K562 (cell line): ENCODE results near the gene RAP1GDS1. TPM values are rescaled to one million over a fixed set of nuclear protein-coding genes. Genes with fewer than 3 reads are reported as not detected.
A peak's percentile ranks its signal among the peaks of the same experiment; 100 is the strongest.
"Not testable (repeated sequence)": the region's sequence is repeated elsewhere in the genome, so short reads cannot be mapped to it uniquely, and the experiment has no call there.

Source experiments
- ATAC-seq: fragments of 200-7000 bp; cut with Tn5 transposase; 3 replicates; pipeline ENCODE4 v1.9.1; 2020; ENCODE audit warnings: moderate library complexity
- BruUV-seq: library from RNA; stranded (reverse); fragments of 400-500 nt; replicated peaks from 2 replicates; lab custom pipeline; 2021; lab: Mats Ljungman, UMichigan
- CTCF ChIA-PET: fragments of 300-600 bp; formaldehyde crosslinking; extraction: SDS; loops from one replicate; lab custom pipeline; 2021; ENCODE audit warnings: low intra/inter-chr PET ratio; lab: Yijun Ruan, JAX
- POLR2A ChIA-PET: fragments of 300-600, 350-650 bp; sonication (Branson Sonifier 250); formaldehyde crosslinking; extraction: SDS; loops from one replicate; lab custom pipeline; 2021; ENCODE audit warnings: antibody characterized with exemption, inconsistent platforms; lab: Yijun Ruan, JAX
- DNase-seq, 4 experiments: peaks; one replicate each; pipeline versions ENCODE4 v3.0.0 to v3.0.0-alpha.2; 2011 to 2018; ENCODE audit warnings: low spot score in 3 of 4, mixed read lengths in 3 of 4; ENCODE audit errors: extremely low read depth in 1 of 4
- FAIRE-seq: peaks from 2 replicates; lab custom pipeline; 2011; peaks lifted over from hg19 to GRCh38; lab: Jason Lieb, UNC
- H2AFZ ChIP-seq: 2 replicates; pipeline ENCODE4 v1.6.0; 2011; ENCODE audit warnings: low read depth, low read length, control low read depth, inconsistent platforms
- H3K27ac ChIP-seq: fragments of 200-600 bp; 3 replicates; pipeline ENCODE4 v1.8.0; 2011; ENCODE audit warnings: low read depth, mild to moderate bottlenecking, control low read depth, inconsistent platforms, low read length, moderate library complexity, mixed read lengths; ENCODE audit errors: extremely low read depth
- H3K27me3 ChIP-seq, 2 experiments: fragments of 300-600 bp in 1 of 2; 2 replicates in 1 of 2; 3 replicates in 1 of 2; pipeline versions ENCODE4 v1.6.0 to v1.8.0; 2011; ENCODE audit warnings: inconsistent platforms in 2 of 2, low read length in 2 of 2, mild to moderate bottlenecking in 1 of 2, mixed read lengths in 1 of 2, moderate library complexity in 1 of 2; ENCODE audit not compliant: control insufficient read depth in 2 of 2, insufficient read depth in 2 of 2
- H3K36me3 ChIP-seq: fragments of 300-600 bp; 3 replicates; pipeline ENCODE4 v1.8.0; 2011; ENCODE audit warnings: mild to moderate bottlenecking, low read length, inconsistent platforms; ENCODE audit not compliant: control insufficient read depth, insufficient read depth
- H3K4me1 ChIP-seq, 2 experiments: fragments of 200-600 bp in 1 of 2; replicated peaks in 1 of 2; 2 replicates in 1 of 2; 3 replicates in 1 of 2; pipeline versions ENCODE4 v1.5.1 to v1.8.0; 2011; ENCODE audit warnings: inconsistent platforms in 2 of 2, low read length in 2 of 2, mild to moderate bottlenecking in 1 of 2, mixed read lengths in 1 of 2, moderate library complexity in 1 of 2; ENCODE audit not compliant: control insufficient read depth in 2 of 2, insufficient read depth in 2 of 2
- H3K4me2 ChIP-seq: 2 replicates; pipeline ENCODE4 v1.6.1; 2011; ENCODE audit warnings: low read length, control low read depth, inconsistent platforms, mixed read lengths; ENCODE audit not compliant: insufficient read depth
- H3K4me3 ChIP-seq: fragments of 200-600 bp; sonication (generic), shearing (Covaris generic); 2 replicates; pipeline ENCODE4 v1.5.1; 2016; ENCODE audit warnings: control low read depth, inconsistent platforms
- H3K79me2 ChIP-seq: fragments of 200-600 bp; 3 replicates; pipeline ENCODE4 v1.8.0; 2011; ENCODE audit warnings: low read length, inconsistent platforms; ENCODE audit not compliant: control insufficient read depth, insufficient read depth
- H3K9ac ChIP-seq, 2 experiments: 2 replicates each; pipeline versions ENCODE4 v1.6.0 to v1.6.1; 2011; ENCODE audit warnings: low read depth in 2 of 2, low read length in 2 of 2, control low read depth in 1 of 2, inconsistent platforms in 1 of 2, mild to moderate bottlenecking in 1 of 2, mixed read lengths in 1 of 2; ENCODE audit not compliant: insufficient read depth in 1 of 2
- H3K9me1 ChIP-seq: one replicate; pipeline ENCODE4 v1.6.0; 2011; ENCODE audit warnings: inconsistent platforms, mild to moderate bottlenecking, low read length, moderate library complexity; ENCODE audit not compliant: control insufficient read depth, insufficient read depth
- H3K9me3 ChIP-seq: replicated peaks from 2 replicates; pipeline ENCODE4 v1.5.1; 2011; ENCODE audit warnings: low read depth, low read length, inconsistent platforms; ENCODE audit not compliant: control insufficient read depth, insufficient read depth
- H4K20me1 ChIP-seq: replicated peaks from 2 replicates; pipeline ENCODE4 v1.6.1; 2011; ENCODE audit warnings: low read length, inconsistent platforms, mixed read lengths; ENCODE audit not compliant: control insufficient read depth, insufficient read depth
- RBM17 ChIP-seq: fragments of 200-400 bp; formaldehyde crosslinking; IDR thresholded peaks from 2 replicates; pipeline ENCODE4 v1.6.1; 2017; ENCODE audit warnings: low read depth, mild to moderate bottlenecking, low read length, borderline replicate concordance
- ZBTB33 ChIP-seq: sonication (generic); formaldehyde crosslinking; IDR thresholded peaks from 2 replicates; pipeline ENCODE4 v1.8.1; 2023; ENCODE audit warnings: mild to moderate bottlenecking, missing genetic modification reagents
- ZNF668 ChIP-seq: fragments of 250-450 bp; sonication (Bioruptor Pico); IDR thresholded peaks from 2 replicates; pipeline ENCODE4 v1.8.0; 2022; ENCODE audit warnings: mild to moderate bottlenecking, inconsistent platforms
- WGBS: fragments of 100-300 bp; shearing (Covaris generic); methylation state at CpG from one replicate; pipeline ENCODE4 v1.1.6; 2016; ENCODE audit warnings: low coverage, mixed read lengths; ENCODE audit not compliant: insufficient coverage; ENCODE audit errors: missing lambda C conversion rate; 5-methylcytosine and 5-hydroxymethylcytosine counted together
- in situ Hi-C: fragments of 300-500 bp; cut with MboI; formaldehyde crosslinking; loops from 4 replicates; pipeline ENCODE4 v1.15.0; 2018; ENCODE audit warnings: inconsistent platforms, mixed read lengths
- intact Hi-C: fragments of 100-400 bp; cut with micrococcal nuclease; formaldehyde crosslinking; loops from 2 replicates; pipeline ENCODE4 v1.14.2; 2022
- polyA plus RNA-seq, 8 experiments: library from polyadenylated mRNA; depleted of rRNA in 4 of 8; stranded (reverse) in 5 of 8; unstranded in 3 of 8; fragments of >200 nt; fragmentation: Nextera tagmentation in 2 of 8; fragmentation: Illumina TruSeq in 1 of 8; extraction: Ambion mirVana in 2 of 8; extraction: Trizol in 1 of 8; gene quantifications; 2 replicates each; pipeline versions ENCODE4 v1.2.1 to v1.2.3, GENCODE V29; 2011 to 2014; ENCODE audit warnings: inconsistent platforms in 1 of 8, missing spikeins in 1 of 8
- total RNA-seq, 7 experiments: library from RNA; depleted of rRNA in 6 of 7; stranded (reverse); fragments of >200 nt in 6 of 7; fragmentation: Illumina TruSeq in 2 of 7; extraction: Trizol in 2 of 7; gene quantifications; 2 replicates each; pipeline versions ENCODE4 v1.2.1 to v1.2.3, GENCODE V29; 2011 to 2021; ENCODE audit warnings: low replicate concordance in 1 of 7

Gene RAP1GDS1
- total and polyA plus RNA-seq, 9 of the 15 experiments (the other 6 are each of a cell fraction or from before 2014, with no cell fraction given), result 27.2 to 55.6 (median 31.5) TPM

- POLR2A ChIA-PET, BruUV-seq, H3K79me2 ChIP-seq, H3K4me2 ChIP-seq, ATAC-seq, CTCF ChIA-PET, H3K9me1 ChIP-seq, H3K4me3 ChIP-seq, H3K4me1 ChIP-seq, H4K20me1 ChIP-seq, H3K9ac ChIP-seq, FAIRE-seq, intact Hi-C loops, H2AFZ ChIP-seq, H3K27ac ChIP-seq, in situ Hi-C loops, H3K9me3 ChIP-seq, H3K27me3 ChIP-seq, DNase-seq, H3K36me3 ChIP-seq: not testable (repeated sequence)
- WGBS, result 81% methylated on average over 8 of the region's 31 CpGs
- TF ChIP-seq ZBTB33 (CRISPR knock-in tag), result peak; percentile 44
Observed at GRCh38 chr4:98329879-98330640, 68.9 kb downstream of the RAP1GDS1 start.

- H3K4me1 ChIP-seq, result no peaks in the 10 kb centered on the region
- no peak overlapping the region for H3K4me3 ChIP-seq
- H4K20me1 ChIP-seq, result no peaks in the 10 kb centered on the region
- ATAC-seq (no peak), DNase-seq (no peak), FAIRE-seq (peak; percentile 6)
- H3K27ac ChIP-seq, result no peak overlapping the region
- no peaks in the 10 kb centered on the region for H3K36me3 ChIP-seq
- H3K79me2 ChIP-seq, result no peaks in the 10 kb centered on the region
- no peaks in the 10 kb centered on the region for H3K9me3 ChIP-seq
- H2AFZ ChIP-seq, result no peak overlapping the region
- no peaks in the 10 kb centered on the region for H3K9me1 ChIP-seq
- no TSS peak for BruUV-seq
- 67% methylated on average over 1 of the region's 1 CpG for WGBS
- ChIA-PET POLR2A (no interaction called here), CTCF (no interaction called here)
- H3K27me3 ChIP-seq, result no peaks in the 10 kb centered on the region
- TF ChIP-seq ZNF668 (CRISPR knock-in tag) (no peak), RBM17 (no peak)
- no peak overlapping the region for H3K4me2 ChIP-seq
- H3K9ac ChIP-seq, result no peak overlapping the region
- intact Hi-C loops (no loop called here), in situ Hi-C loops (no loop called here)
Observed at GRCh38 chr4:98332017-98332416, 70.8 kb downstream of the RAP1GDS1 start.
